Effector CD4-positive, alpha-beta T cell (primary cell): ENCODE data around the gene CREB5.

ENCODE experiments used
- DNase-seq: peaks from one replicate; pipeline ENCODE4 v3.0.0-alpha.2; 2020

CREB5 gene

DNA sequence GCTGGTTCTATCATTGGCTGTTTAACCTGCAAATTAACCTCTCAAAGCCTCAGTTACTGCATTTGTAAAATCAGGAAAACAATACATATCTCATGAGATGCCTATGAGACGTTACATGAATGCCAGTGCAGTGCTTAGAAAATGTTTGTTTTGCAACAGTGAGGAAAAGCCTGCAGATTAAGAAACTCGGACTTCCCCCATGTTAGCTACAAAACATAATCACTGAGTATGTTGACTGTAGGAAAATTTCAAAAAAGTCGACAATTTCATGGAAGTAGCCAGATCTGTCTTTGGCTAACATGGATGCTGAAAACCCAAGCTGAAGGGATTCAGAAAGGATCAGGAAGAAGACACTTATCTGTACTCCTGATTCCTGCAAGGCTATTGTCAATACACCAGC, 424.4 kb downstream of the CREB5 start:
- no peak for DNase-seq

DNA sequence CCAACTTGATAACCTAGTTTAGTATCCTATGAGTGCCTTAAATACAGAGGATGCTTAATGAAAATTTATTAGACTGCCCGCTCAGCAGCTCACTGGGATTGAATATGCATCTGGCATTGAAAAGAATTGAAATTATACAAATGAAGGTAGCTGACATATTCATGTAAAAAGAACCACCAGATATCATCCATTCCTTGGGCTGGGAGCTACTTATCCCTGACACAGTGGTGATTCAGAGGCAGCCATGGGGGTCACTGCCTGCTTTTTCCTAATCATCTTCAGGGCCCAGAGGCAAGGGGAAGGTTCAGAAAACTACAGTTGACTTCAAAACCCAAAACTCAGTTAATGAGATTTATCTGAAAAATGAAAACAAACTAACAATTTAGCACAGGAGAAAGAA, 424.9 kb downstream of the CREB5 start:
- no peak for DNase-seq

DNA sequence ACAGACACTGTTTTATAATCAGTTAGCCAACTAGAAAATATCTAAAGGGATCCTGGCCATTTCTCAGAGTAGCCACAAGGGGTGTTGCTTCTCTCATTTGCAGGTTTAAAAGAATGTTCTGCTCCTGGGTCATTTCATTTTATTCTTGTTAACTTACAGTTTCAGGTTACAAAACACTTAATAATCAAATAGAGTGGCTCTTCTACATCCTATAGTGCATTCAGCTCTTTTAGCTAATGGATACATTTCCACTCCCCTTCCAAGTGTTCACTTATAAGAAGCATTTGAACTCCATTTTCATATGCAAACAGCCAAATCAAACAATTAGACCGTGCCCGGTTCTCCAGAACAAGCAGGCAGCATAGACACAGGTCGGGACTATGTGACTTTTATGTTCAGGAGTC, 428.3 kb downstream of the CREB5 start:
- DNase-seq = no peak

GRCh38 chr7:28841766-28842165, 429.4 kb downstream of the CREB5 start:
- DNase-seq = no peak

- DNase-seq = no peak
Observed at GRCh38 chr7:28842769-28843295, 430.5 kb downstream of the CREB5 start.

- DNase-seq = no peak
Observed at GRCh38 chr7:28845106-28845505, 432.8 kb downstream of the CREB5 start.

- no peak for DNase-seq
Observed at GRCh38 chr7:28847176-28847575, 434.9 kb downstream of the CREB5 start.

DNA sequence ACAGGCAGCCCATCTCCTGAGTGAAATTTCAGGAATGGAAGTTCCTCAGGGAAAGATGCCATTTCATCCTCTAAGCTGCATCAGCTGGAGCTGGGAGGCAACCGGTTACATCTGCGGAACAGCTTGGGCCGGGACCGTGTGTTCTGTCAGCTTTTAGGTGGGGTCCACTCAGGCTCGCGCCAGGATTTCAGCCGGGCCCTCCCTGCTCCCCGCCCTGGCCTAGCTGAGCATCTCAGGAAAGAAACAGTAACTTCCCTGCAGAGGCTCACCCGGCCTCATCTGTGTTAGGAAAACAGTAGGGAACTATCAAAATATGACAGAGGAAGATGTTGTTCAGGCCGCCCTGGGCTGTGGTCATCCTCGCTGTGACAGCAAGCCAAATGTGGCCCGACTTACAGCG, 435.4 kb downstream of the CREB5 start:
- DNase-seq = no peak

DNA sequence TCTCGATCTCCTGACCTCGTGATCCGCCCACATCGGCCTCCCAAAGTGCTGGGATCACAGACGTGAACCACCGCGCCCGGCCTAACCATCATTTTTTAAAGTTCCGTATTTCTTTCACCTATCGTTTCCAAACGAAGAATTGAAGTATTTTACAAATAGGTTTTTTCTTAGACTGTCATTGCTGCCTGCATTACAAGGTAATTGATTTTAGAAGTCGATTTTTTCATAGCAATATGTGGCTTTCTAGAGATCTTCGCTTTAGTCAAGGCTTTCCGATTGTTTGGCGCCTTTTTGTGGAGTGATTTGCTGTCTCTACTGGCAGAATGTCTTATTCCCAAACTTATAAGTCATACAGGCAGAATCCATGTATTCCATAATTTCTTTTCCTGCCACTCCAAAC, 436.6 kb downstream of the CREB5 start:
- DNase-seq = no peak

DNA sequence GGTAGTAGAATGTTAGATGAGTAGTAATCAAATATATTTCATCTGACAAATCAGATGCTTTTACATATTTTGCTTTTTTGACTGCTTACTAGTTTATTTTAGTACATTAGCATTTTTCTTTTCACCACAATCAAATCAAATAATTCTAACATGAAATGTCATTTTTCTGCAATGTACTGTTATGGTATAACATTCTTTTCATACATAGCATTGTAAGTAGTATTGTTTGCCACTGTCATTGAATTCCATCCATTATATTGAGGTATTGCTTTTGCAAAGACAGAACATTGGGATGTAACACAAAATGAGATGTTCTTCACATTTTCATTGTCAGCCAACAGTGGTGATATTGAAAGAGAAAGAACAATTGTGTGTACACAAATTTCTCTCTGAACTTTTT, 438.4 kb downstream of the CREB5 start:
- DNase-seq = no peak

- no peak for DNase-seq
Observed at GRCh38 chr7:28853150-28853549, 440.8 kb downstream of the CREB5 start.

GRCh38 chr7:28853834-28854749, 441.8 kb downstream of the CREB5 start:
- peak; percentile 3 for DNase-seq

DNA sequence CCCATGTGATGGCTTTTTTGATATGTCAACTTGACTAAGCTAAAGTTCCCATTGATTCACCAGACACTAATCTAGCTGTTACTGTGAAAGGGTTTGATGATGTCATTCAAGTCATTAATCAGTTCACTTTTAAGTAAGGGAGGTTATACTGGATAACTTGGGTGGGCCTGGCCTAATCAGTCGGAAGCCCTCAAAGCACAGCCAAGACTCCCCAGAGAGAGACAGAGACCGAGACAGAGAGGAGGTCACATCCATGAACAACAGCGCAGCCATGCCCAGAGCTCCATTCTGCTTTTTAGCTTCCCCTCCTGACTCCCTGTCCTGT, 442.4 kb downstream of the CREB5 start:
- DNase-seq = no peak

GRCh38 chr7:28855538-28856217, 443.4 kb downstream of the CREB5 start:
- DNase-seq = no peak

DNA sequence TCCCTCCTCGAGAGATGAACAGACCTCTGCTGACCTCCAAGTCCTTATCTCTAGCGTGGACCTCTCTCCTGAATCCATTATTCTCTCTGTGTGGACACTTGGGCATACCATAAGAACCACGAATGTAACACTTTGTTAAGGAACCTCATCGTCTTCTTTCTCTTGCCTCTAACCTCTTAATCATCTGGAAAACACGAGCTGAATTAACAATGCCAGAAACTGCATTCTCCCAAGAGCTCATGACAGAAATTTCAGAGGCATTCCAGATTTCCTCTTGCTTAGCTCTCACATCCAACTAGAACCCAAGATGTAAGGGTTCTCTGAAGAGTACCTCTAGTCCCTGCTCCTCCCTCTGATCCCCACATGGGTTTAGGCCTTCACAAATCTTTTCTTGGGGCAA, 444.3 kb downstream of the CREB5 start:
- no peak for DNase-seq

DNA sequence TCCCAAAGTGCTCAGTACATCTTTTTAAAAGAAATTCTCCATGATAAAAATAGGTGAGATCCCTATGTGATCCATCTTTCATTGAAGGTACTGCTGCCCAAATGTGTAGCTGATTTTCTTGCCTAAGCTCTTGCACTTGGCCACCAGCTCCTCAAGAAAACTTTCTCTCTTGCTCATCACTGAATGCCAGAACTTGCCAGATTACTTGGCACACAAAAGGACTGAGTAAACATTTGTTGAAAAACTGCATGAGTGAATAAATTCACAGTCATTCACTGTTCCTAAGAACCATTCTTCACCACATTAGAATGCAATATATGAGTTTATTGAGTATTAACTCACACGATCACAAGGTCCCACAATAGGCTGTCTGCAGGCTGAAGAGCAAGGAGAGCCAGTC, 445.9 kb downstream of the CREB5 start:
- no peak for DNase-seq

GRCh38 chr7:28858895-28859294, 446.6 kb downstream of the CREB5 start:
- no peak for DNase-seq

DNA sequence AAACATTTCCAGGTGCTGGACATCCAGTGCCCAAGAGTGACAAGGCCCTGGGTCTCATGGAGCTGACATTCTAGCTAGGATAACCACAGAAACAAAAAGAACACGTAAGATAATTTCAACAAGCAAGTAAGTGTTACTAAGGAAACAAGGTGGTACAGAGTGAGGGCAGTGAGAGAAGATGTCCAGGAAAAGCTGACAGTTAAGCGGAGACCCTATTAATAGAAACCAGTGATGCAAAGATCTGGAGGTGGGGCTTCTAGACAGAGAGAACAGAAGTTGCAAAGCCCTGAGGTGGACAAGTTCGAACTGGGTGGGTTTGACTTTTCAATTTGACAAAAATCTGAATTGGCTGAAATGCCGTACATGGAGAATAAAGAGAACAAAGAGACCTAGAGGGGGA, 449.5 kb downstream of the CREB5 start:
- no peak for DNase-seq

DNA sequence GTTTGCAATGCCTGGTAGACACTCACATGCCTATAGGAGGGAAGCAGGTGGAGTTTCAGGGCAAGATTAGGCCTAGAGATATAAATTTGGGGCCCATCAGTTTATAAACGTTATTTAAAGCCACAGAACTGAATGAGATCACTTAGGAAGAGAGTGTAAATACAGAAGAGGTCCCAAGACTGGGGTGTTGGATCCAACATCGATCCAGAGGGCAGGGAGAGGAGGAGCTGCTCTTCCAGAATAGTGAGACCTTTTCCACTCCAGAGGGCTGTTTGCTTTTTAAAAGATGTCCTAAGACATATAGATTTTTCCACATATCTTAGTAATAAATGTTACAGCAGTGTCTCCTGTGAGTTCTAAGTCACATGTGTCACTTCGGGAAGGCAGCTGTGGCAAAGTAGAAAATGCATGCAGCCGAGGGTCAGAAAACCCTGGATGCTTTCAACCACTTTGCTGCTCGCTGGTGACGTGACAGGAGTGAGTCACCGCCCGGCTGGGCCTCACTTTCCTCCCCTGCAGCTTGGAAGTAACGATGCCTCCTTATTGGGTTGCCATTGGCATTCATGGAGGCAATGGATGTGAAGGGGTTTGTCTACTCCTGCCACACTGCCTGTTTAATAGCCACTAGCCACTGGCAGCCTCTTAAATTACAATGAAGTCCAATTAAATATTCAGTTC, 450.4 kb downstream of the CREB5 start:
- DNase-seq = no peak

- DNase-seq = no peak
Observed at GRCh38 chr7:28865601-28866144, 453.4 kb downstream of the CREB5 start.

GRCh38 chr7:28868712-28869111, 456.4 kb downstream of the CREB5 start:
- DNase-seq = no peak

- no peak for DNase-seq
Observed at GRCh38 chr7:28871077-28871476, 458.8 kb downstream of the CREB5 start.

- DNase-seq = no peak
Observed at GRCh38 chr7:28871631-28872030, 459.3 kb downstream of the CREB5 start.
